SK-N-SH (cell line): ENCODE data around the gene CNOT9. TPM values are rescaled to one million over a fixed set of nuclear protein-coding genes. Genes with fewer than 3 reads are reported as not detected.

Experiments
- CTCF ChIA-PET: fragments of 300-600, 350-600 bp; formaldehyde crosslinking; extraction: SDS; loops from one replicate; lab custom pipeline; 2021; lab: Yijun Ruan, JAX
- POLR2A ChIA-PET: fragments of 350-600 bp; sonication (Branson Sonifier 250); formaldehyde crosslinking; extraction: SDS; loops from one replicate; lab custom pipeline; 2020; ENCODE audit warnings: antibody characterized with exemption, inconsistent platforms; lab: Yijun Ruan, JAX
- DNase-seq: peaks from one replicate; pipeline ENCODE4 v3.0.0; 2012
- H2AFZ ChIP-seq: fragments of 200-600 bp; sonication (generic); 2 replicates; pipeline ENCODE4 v1.8.1; 2016; ENCODE audit warnings: antibody characterized with exemption, mild to moderate bottlenecking, low read depth
- H3F3A ChIP-seq: fragments of 200-600 bp; sonication (generic); replicated peaks from 2 replicates; pipeline ENCODE3; 2016; ENCODE audit warnings: antibody characterized with exemption, mild to moderate bottlenecking; ENCODE audit not compliant: insufficient read depth
- H3K27ac ChIP-seq, 2 experiments: fragments of 200-500 bp in 1 of 2; fragments of 200-600 bp in 1 of 2; sonication (Bioruptor generic) in 1 of 2; sonication (generic), shearing (Covaris generic) in 1 of 2; 2 replicates each; pipeline versions ENCODE4 v1.5.1 to v1.6.1; 2014 to 2016; ENCODE audit warnings: low read depth in 2 of 2, inconsistent platforms in 1 of 2, low read length in 1 of 2, mild to moderate bottlenecking in 1 of 2, mixed read lengths in 1 of 2
- H3K27me3 ChIP-seq: fragments of 200-600 bp; sonication (generic), shearing (Covaris generic); 2 replicates; pipeline ENCODE4 v1.6.1; 2016; ENCODE audit warnings: mixed run types; ENCODE audit not compliant: insufficient read depth
- H3K36me3 ChIP-seq, 2 experiments: fragments of 200-500 bp in 1 of 2; fragments of 200-600 bp in 1 of 2; sonication (Bioruptor generic) in 1 of 2; sonication (generic) in 1 of 2; replicated peaks in 1 of 2; 2 replicates each; pipeline versions ENCODE3 to v1.5.1; 2014 to 2016; ENCODE audit warnings: low read length in 1 of 2, mild to moderate bottlenecking in 1 of 2; ENCODE audit not compliant: insufficient read depth in 2 of 2, control insufficient read depth in 1 of 2
- H3K4me1 ChIP-seq, 2 experiments: fragments of 200-500 bp in 1 of 2; fragments of 200-600 bp in 1 of 2; sonication (Bioruptor generic) in 1 of 2; sonication (generic), shearing (Covaris generic) in 1 of 2; 2 replicates each; pipeline versions ENCODE4 v1.5.1 to v1.6.1; 2014 to 2016; ENCODE audit warnings: low read depth in 1 of 2, low read length in 1 of 2, mixed run types in 1 of 2; ENCODE audit not compliant: insufficient read depth in 2 of 2, control insufficient read depth in 1 of 2
- H3K4me2 ChIP-seq: fragments of 200-600 bp; sonication (generic), shearing (Covaris generic); 2 replicates; pipeline ENCODE4 v1.6.1; 2017; ENCODE audit warnings: mixed run types
- H3K4me3 ChIP-seq, 2 experiments: fragments of 200-500 bp in 1 of 2; fragments of 200-600 bp in 1 of 2; sonication (Bioruptor generic) in 1 of 2; sonication (generic), shearing (Covaris generic) in 1 of 2; 2 replicates each; pipeline versions ENCODE4 v1.5.1 to v1.8.1; 2014 to 2016; ENCODE audit warnings: low read depth in 2 of 2, inconsistent platforms in 1 of 2, low read length in 1 of 2, mild to moderate bottlenecking in 1 of 2, mixed read lengths in 1 of 2, moderate library complexity in 1 of 2
- H3K79me2 ChIP-seq: fragments of 200-600 bp; sonication (generic); 2 replicates; pipeline ENCODE4 v1.8.1; 2017; ENCODE audit warnings: mild to moderate bottlenecking; ENCODE audit not compliant: insufficient read depth
- H3K9ac ChIP-seq: fragments of 200-600 bp; sonication (generic); 2 replicates; pipeline ENCODE4 v1.6.1; 2017; ENCODE audit warnings: mixed run types
- H3K9me2 ChIP-seq: fragments of 200-600 bp; sonication (generic); 2 replicates; pipeline ENCODE4 v1.6.1; 2017; ENCODE audit warnings: mixed run types
- H3K9me3 ChIP-seq: fragments of 200-600 bp; sonication (generic); 2 replicates; pipeline ENCODE4 v1.6.1; 2017; ENCODE audit warnings: mixed run types, mild to moderate bottlenecking, moderate library complexity
- H4K20me1 ChIP-seq: fragments of 200-600 bp; sonication (generic); 2 replicates; pipeline ENCODE4 v1.6.1; 2017; ENCODE audit warnings: mild to moderate bottlenecking, mixed run types; ENCODE audit not compliant: insufficient read depth
- EP300 ChIP-seq, 2 experiments: IDR thresholded peaks; 2 replicates each; pipeline versions ENCODE4 v1.4.0 to v1.6.1; 2012; ENCODE audit warnings: borderline replicate concordance in 1 of 2, low read depth in 1 of 2, low read length in 1 of 2
- EZH2phosphoT487 ChIP-seq: fragments of 200-600 bp; sonication (generic); IDR thresholded peaks from 2 replicates; pipeline ENCODE4 v1.6.1; 2017; ENCODE audit warnings: low read depth, mixed run types, mild to moderate bottlenecking, antibody characterized with exemption, moderate library complexity, borderline replicate concordance
- FOXJ3 ChIP-seq: sonication (generic); formaldehyde crosslinking; IDR thresholded peaks from 2 replicates; pipeline ENCODE4 v1.5.1; 2020; ENCODE audit warnings: mild to moderate bottlenecking, missing genetic modification reagents
- FOXM1 ChIP-seq: IDR thresholded peaks from 2 replicates; pipeline ENCODE4 v1.4.0; 2012; ENCODE audit warnings: low read depth, mild to moderate bottlenecking
- NFIC ChIP-seq: IDR thresholded peaks from 2 replicates; pipeline ENCODE4 v1.4.0; 2012; ENCODE audit warnings: borderline replicate concordance
- RXRA ChIP-seq: IDR thresholded peaks from 2 replicates; pipeline ENCODE4 v1.4.0; 2012; ENCODE audit warnings: low read depth, mild to moderate bottlenecking, borderline replicate concordance
- TAF1 ChIP-seq: IDR thresholded peaks from 2 replicates; pipeline ENCODE4 v1.6.1; 2012; ENCODE audit warnings: low read depth, mild to moderate bottlenecking, low read length, moderate library complexity, borderline replicate concordance
- YY1 ChIP-seq: IDR thresholded peaks from 2 replicates; pipeline ENCODE4 v1.4.0; 2012; ENCODE audit warnings: low read depth, mild to moderate bottlenecking
- WGBS: methylation state at CpG from one replicate; pipeline ENCODE4 v1.1.6; 2017; ENCODE audit warnings: low lambda C conversion rate; 5-methylcytosine and 5-hydroxymethylcytosine counted together
- polyA plus RNA-seq, 3 experiments: library from polyadenylated mRNA; depleted of rRNA; stranded (reverse); fragments of >200 nt; gene quantifications; 2 replicates each; pipeline ENCODE4 v1.2.3, GENCODE V29; 2012
- TF ChIP-seq, protein P1 (sequence below): IDR thresholded peaks from 2 replicates; pipeline ENCODE4 v1.4.0; 2012; ENCODE audit warnings: low read depth
- TF ChIP-seq, protein P2 (sequence below): IDR thresholded peaks from 2 replicates; pipeline ENCODE4 v1.6.1; 2012; ENCODE audit warnings: mild to moderate bottlenecking, low read depth, low read length, moderate library complexity

Gene CNOT9
- polyA plus RNA-seq, 1 of the 3 experiments (the other 2 are of a cell fraction): 36.8 TPM

DNA sequence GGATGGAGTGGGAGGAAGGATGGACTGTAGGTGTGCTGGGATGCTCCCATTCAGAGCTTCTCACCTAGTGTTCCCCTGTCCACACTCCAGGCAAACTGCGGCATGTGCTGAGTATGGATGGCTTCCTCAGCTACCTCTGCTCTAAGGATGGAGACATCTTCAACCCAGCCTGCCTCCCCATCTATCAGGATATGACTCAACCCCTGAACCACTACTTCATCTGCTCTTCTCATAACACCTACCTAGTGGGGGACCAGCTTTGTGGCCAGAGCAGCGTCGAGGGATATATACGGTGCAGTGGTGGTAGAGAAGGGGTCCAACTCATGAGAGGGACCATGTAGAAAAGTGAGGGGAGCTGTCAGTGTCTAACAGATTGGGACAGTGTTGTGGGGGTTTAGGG lies 59.3 kb downstream of the CNOT9 start (continued):
- no peak for TF ChIP-seq FOXJ3
- TF ChIP-seq TAF1: no peak
- TF ChIP-seq FOXM1: no peak
- TF ChIP-seq, protein P1, sequence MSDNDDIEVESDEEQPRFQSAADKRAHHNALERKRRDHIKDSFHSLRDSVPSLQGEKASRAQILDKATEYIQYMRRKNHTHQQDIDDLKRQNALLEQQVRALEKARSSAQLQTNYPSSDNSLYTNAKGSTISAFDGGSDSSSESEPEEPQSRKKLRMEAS: no peak
- no peak for TF ChIP-seq YY1
- no peak for TF ChIP-seq NFIC
- TF ChIP-seq, protein P2, sequence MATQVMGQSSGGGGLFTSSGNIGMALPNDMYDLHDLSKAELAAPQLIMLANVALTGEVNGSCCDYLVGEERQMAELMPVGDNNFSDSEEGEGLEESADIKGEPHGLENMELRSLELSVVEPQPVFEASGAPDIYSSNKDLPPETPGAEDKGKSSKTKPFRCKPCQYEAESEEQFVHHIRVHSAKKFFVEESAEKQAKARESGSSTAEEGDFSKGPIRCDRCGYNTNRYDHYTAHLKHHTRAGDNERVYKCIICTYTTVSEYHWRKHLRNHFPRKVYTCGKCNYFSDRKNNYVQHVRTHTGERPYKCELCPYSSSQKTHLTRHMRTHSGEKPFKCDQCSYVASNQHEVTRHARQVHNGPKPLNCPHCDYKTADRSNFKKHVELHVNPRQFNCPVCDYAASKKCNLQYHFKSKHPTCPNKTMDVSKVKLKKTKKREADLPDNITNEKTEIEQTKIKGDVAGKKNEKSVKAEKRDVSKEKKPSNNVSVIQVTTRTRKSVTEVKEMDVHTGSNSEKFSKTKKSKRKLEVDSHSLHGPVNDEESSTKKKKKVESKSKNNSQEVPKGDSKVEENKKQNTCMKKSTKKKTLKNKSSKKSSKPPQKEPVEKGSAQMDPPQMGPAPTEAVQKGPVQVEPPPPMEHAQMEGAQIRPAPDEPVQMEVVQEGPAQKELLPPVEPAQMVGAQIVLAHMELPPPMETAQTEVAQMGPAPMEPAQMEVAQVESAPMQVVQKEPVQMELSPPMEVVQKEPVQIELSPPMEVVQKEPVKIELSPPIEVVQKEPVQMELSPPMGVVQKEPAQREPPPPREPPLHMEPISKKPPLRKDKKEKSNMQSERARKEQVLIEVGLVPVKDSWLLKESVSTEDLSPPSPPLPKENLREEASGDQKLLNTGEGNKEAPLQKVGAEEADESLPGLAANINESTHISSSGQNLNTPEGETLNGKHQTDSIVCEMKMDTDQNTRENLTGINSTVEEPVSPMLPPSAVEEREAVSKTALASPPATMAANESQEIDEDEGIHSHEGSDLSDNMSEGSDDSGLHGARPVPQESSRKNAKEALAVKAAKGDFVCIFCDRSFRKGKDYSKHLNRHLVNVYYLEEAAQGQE: no peak

DNA sequence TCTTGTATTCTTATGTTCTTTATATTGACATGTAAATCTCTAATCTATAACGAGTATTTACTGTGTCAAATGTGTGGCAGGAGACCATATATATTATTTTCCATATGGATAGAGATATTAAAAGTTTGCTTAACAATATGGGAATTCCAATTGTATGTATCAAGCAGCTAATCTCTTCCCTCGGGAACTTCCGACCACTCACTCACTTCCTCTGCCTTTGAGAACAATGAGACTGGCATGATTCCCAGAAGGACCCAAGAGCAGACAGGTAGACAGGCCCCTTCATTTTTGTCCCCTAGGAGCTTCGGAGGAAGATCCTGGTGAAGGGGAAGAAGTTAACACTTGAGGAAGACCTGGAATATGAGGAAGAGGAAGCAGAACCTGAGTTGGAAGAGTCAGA lies 63.2 kb downstream of the CNOT9 start:
- no peaks in the 10 kb centered on the region for H4K20me1 ChIP-seq
- peaks cover 12 to 35% of the 10 kb centered on the region in 2 experiments for H3K36me3 ChIP-seq
- H3K4me1 ChIP-seq: peaks cover 0 to 4% of the 10 kb centered on the region in 2 experiments; a peak in 1 of 4 replicates
- H3K27ac ChIP-seq: peak overlapping the region in 1 of 2 experiments; percentile 3; a peak in 1 of 4 replicates
- TF ChIP-seq, protein P2: no peak
- TF ChIP-seq RXRA (no peak), EZH2phosphoT487 (no peak), EP300 (IDR thresholded peaks at IDR 0.05; ENCODE audit: borderline replicate concordance in 1 of 2, low read depth in 1 of 2, low read length in 1 of 2) (no peak), FOXJ3 (no peak)
- no peak overlapping the region for H3K9ac ChIP-seq
- POLR2A ChIA-PET: no interaction called here
- no peaks in the 10 kb centered on the region for H3K27me3 ChIP-seq
- CTCF ChIA-PET: interaction anchor here (1.1 to 3.2 kb wide), 3 partner anchors 16 to 215 kb away, joined by 3 to 17 read pairs (median 3); no protein-coding TSS in a partner anchor
- no peaks in the 10 kb centered on the region for H3K9me2 ChIP-seq
- no peak overlapping the region for H3K4me3 ChIP-seq
- H3K79me2 ChIP-seq: no peaks in the 10 kb centered on the region
- H3K4me2 ChIP-seq: no peak overlapping the region
- 47% methylated on average over 4 of the region's 4 CpGs for WGBS
- no peak overlapping the region for H2AFZ ChIP-seq
- no peaks in the 10 kb centered on the region for H3K9me3 ChIP-seq
- H3F3A ChIP-seq: peaks cover 7% of the 10 kb centered on the region
- no peak for DNase-seq
